Measurements from ENCODE around the gene PAPPA2.

GRCh38 chr1:176877557-176877956, 414.6 kb downstream of the PAPPA2 start:
- TF ChIP-seq CTCF (IDR thresholded peaks at IDR 0.05) (no peak), POLR2A (IDR thresholded peaks at IDR 0.05) (no peak)

All from lower leg skin (tissue), 3 donors.